Measurements from ENCODE around the gene HOATZ.

HOATZ gene

GRCh38 chr11:111476366-111476765 lies 38.2 kb upstream of the HOATZ start:
- DNase-seq (ENCODE audit: low read depth) = no peak
- H3K4me3 ChIP-seq (ENCODE audit: low read depth, low read length) = no peak overlapping the region
- in situ Hi-C loops (cut with HindIII; ENCODE audit: low sequenced_read_pairs) = no loop called here
- no peak for TF ChIP-seq CTCF (IDR thresholded peaks at IDR 0.05; ENCODE audit: low read depth, low read length, missing control alignments)

- in situ Hi-C loops (cut with HindIII; ENCODE audit: low sequenced_read_pairs) = no loop called here
Measured at GRCh38 chr11:111476956-111477355, 37.6 kb upstream of the HOATZ start.

GRCh38 chr11:111477898-111478297 lies 36.7 kb upstream of the HOATZ start:
- in situ Hi-C loops (cut with HindIII; ENCODE audit: low sequenced_read_pairs) = no loop called here
- H3K4me3 ChIP-seq (ENCODE audit: low read depth, low read length) = no peak overlapping the region
- TF ChIP-seq CTCF (IDR thresholded peaks at IDR 0.05; ENCODE audit: low read depth, low read length, missing control alignments) = no peak
- DNase-seq (ENCODE audit: low read depth) = no peak

More at GRCh38 chr11:111476956-111477355, 37.6 kb upstream of the HOATZ start:
- no peak overlapping the region for H3K4me3 ChIP-seq (ENCODE audit: low read depth, low read length)
- TF ChIP-seq CTCF (IDR thresholded peaks at IDR 0.05; ENCODE audit: low read depth, low read length, missing control alignments) = no peak
- DNase-seq (ENCODE audit: low read depth) = no peak

- in situ Hi-C loops (cut with HindIII; ENCODE audit: low sequenced_read_pairs) = no loop called here
- no peak overlapping the region for H3K4me3 ChIP-seq (ENCODE audit: low read depth, low read length)
- no peak for TF ChIP-seq CTCF (IDR thresholded peaks at IDR 0.05; ENCODE audit: low read depth, low read length, missing control alignments)
- DNase-seq (ENCODE audit: low read depth) = no peak
Measured at GRCh38 chr11:111479666-111480065, 34.9 kb upstream of the HOATZ start.

GRCh38 chr11:111483431-111483830 lies 31.1 kb upstream of the HOATZ start:
- in situ Hi-C loops (cut with HindIII; ENCODE audit: low sequenced_read_pairs) = no loop called here

GRCh38 chr11:111490496-111490895 lies 24.1 kb upstream of the HOATZ start:
- in situ Hi-C loops (cut with HindIII; ENCODE audit: low sequenced_read_pairs) = no loop called here
- no peak overlapping the region for H3K4me3 ChIP-seq (ENCODE audit: low read depth, low read length)
- DNase-seq (ENCODE audit: low read depth) = no peak
- no peak for TF ChIP-seq CTCF (IDR thresholded peaks at IDR 0.05; ENCODE audit: low read depth, low read length, missing control alignments)

More at GRCh38 chr11:111483431-111483830, 31.1 kb upstream of the HOATZ start:
- H3K4me3 ChIP-seq (ENCODE audit: low read depth, low read length) = no peak overlapping the region
- no peak for TF ChIP-seq CTCF (IDR thresholded peaks at IDR 0.05; ENCODE audit: low read depth, low read length, missing control alignments)
- no peak for DNase-seq (ENCODE audit: low read depth)

GRCh38 chr11:111494040-111494439 lies 20.5 kb upstream of the HOATZ start:
- TF ChIP-seq CTCF (IDR thresholded peaks at IDR 0.05; ENCODE audit: low read depth, low read length, missing control alignments) = no peak
- no peak for DNase-seq (ENCODE audit: low read depth)
- in situ Hi-C loops (cut with HindIII; ENCODE audit: low sequenced_read_pairs) = no loop called here
- H3K4me3 ChIP-seq (ENCODE audit: low read depth, low read length) = no peak overlapping the region

All from astrocyte of the cerebellum (primary cell).